HepG2 (cell line): ENCODE data around the gene SOWAHA.

Experiments used
- CHD4 ChIP-seq: fragments of 200-600 bp; sonication (generic); IDR thresholded peaks from 2 replicates; pipeline ENCODE4 v1.7.0; 2017; ENCODE audit warnings: mild to moderate bottlenecking, low read length, borderline replicate concordance
- CTCF ChIP-seq: sonication (generic); formaldehyde crosslinking; IDR thresholded peaks from 2 replicates; pipeline ENCODE4 v1.5.0; 2020; ENCODE audit warnings: mild to moderate bottlenecking, missing genetic modification reagents, moderate library complexity
- DZIP1 ChIP-seq: sonication (generic); formaldehyde crosslinking; IDR thresholded peaks from 2 replicates; pipeline ENCODE4 v1.5.0; 2020; ENCODE audit warnings: mild to moderate bottlenecking, missing genetic modification reagents
- GABPA ChIP-seq, 2 experiments: IDR thresholded peaks; 2 replicates each; pipeline ENCODE4 v1.6.1; 2011 to 2016; ENCODE audit warnings: low read depth in 2 of 2, low read length in 1 of 2, missing biosample characterization in 1 of 2, missing genetic modification characterization in 1 of 2
- HOXD1 ChIP-seq: sonication (generic); formaldehyde crosslinking; IDR thresholded peaks from 2 replicates; pipeline ENCODE4 v1.5.0; 2020; ENCODE audit warnings: missing genetic modification reagents
- KDM1A ChIP-seq: IDR thresholded peaks from 2 replicates; pipeline ENCODE4 v1.6.1; 2016; ENCODE audit warnings: missing compliant biosample characterization
- MEF2D ChIP-seq: sonication (generic); formaldehyde crosslinking; IDR thresholded peaks from 2 replicates; pipeline ENCODE4 v1.5.1; 2020; ENCODE audit warnings: mild to moderate bottlenecking, missing genetic modification reagents
- NFE2 ChIP-seq: sonication (generic); formaldehyde crosslinking; IDR thresholded peaks from 2 replicates; pipeline ENCODE4 v1.4.0; 2020; ENCODE audit warnings: missing genetic modification reagents
- SP1 ChIP-seq, 2 experiments: fragments of 450-650 bp in 1 of 2; sonication (generic) in 1 of 2; formaldehyde crosslinking in 1 of 2; IDR thresholded peaks; 2 replicates each; pipeline versions ENCODE4 v1.4.0 to v1.6.1; 2016 to 2020; ENCODE audit warnings: missing genetic modification reagents in 1 of 2
- TRAFD1 ChIP-seq: sonication (generic); formaldehyde crosslinking; IDR thresholded peaks from 2 replicates; pipeline ENCODE4 v1.5.1; 2020; ENCODE audit warnings: missing genetic modification reagents, mild to moderate bottlenecking, borderline replicate concordance
- ZNF318 ChIP-seq: sonication (generic); formaldehyde crosslinking; IDR thresholded peaks from 2 replicates; pipeline ENCODE4 v1.4.0; 2020; ENCODE audit warnings: mild to moderate bottlenecking, missing genetic modification reagents
- ZNF407 ChIP-seq: sonication (generic); formaldehyde crosslinking; IDR thresholded peaks from one replicate; pipeline ENCODE4 v1.5.1; 2020; ENCODE audit warnings: mild to moderate bottlenecking, missing genetic modification reagents; ENCODE audit errors: not compliant biosample characterization

GRCh38 chr5:132824426-132824825 lies 11.3 kb downstream of the SOWAHA start:
- TF ChIP-seq DZIP1 (CRISPR knock-in tag) (no peak), SP1 (IDR thresholded peaks at IDR 0.05) (no peak), SP1 (CRISPR knock-in tag; IDR thresholded peaks at IDR 0.05) (no peak), NFE2 (CRISPR knock-in tag) (no peak), MEF2D (CRISPR knock-in tag) (no peak), HOXD1 (CRISPR knock-in tag) (no peak), TRAFD1 (no peak), KDM1A (CRISPR knock-in tag) (no peak), CTCF (CRISPR knock-in tag) (no peak), CHD4 (no peak), ZNF407 (no peak), ZNF318 (CRISPR knock-in tag) (no peak), GABPA (IDR thresholded peaks at IDR 0.05; ENCODE audit: low read depth, low read length) (no peak), GABPA (CRISPR knock-in tag; IDR thresholded peaks at IDR 0.05; ENCODE audit: low read depth) (no peak)
